Activated CD8-positive, alpha-beta memory T cell treated with anti-CD3 and anti-CD28 coated beads for 36 hours (primary cell): ENCODE data around the gene MICAL3. TPM values are rescaled to one million over a fixed set of nuclear protein-coding genes. Genes with fewer than 3 reads are reported as not detected.

Experiments used
- CTCF ChIA-PET: fragments of 350-600 bp; sonication (Branson Sonifier 250); formaldehyde crosslinking; loops from one replicate; lab custom pipeline; 2021; ENCODE audit warnings: antibody characterized with exemption; lab: Charles Lee
- POLR2A ChIA-PET: fragments of 350-600 bp; sonication (Branson Sonifier 250); formaldehyde crosslinking; loops from one replicate; lab custom pipeline; 2021; ENCODE audit warnings: antibody characterized with exemption; lab: Charles Lee
- total RNA-seq, 2 experiments: library from RNA; stranded (reverse); gene quantifications; one replicate each; pipeline ENCODE4 v1.2.3, GENCODE V29; 2021

MICAL3 gene
- total RNA-seq, 2 experiments from 2014 or later = 47.1 to 48.6 TPM

- CTCF ChIA-PET = no interaction called here
- POLR2A ChIA-PET = no interaction called here
These were observed 178.6 kb downstream of the MICAL3 start for GRCh38 chr22:17845790-17846189.

- POLR2A ChIA-PET = no interaction called here
- CTCF ChIA-PET = no interaction called here
These were observed 179.0 kb downstream of the MICAL3 start for GRCh38 chr22:17845327-17845726.

- CTCF ChIA-PET = no interaction called here
- POLR2A ChIA-PET = no interaction called here
These were observed 180.2 kb downstream of the MICAL3 start for GRCh38 chr22:17844150-17844549.

GRCh38 chr22:17842386-17842785 is 182.0 kb downstream of the MICAL3 start:
- POLR2A ChIA-PET = no interaction called here
- CTCF ChIA-PET = no interaction called here

GRCh38 chr22:17841836-17842235 is 182.5 kb downstream of the MICAL3 start:
- ChIA-PET POLR2A (no interaction called here), CTCF (interaction anchor here (0.7 kb wide), 1 partner anchor 11 kb away, joined by 3 read pairs; no protein-coding TSS in a partner anchor)

GRCh38 chr22:17838180-17838865 is 186.0 kb downstream of the MICAL3 start:
- ChIA-PET POLR2A (no interaction called here), CTCF (interaction anchor here (0.6 kb wide), 1 partner anchor 278 kb away, joined by 3 read pairs; no protein-coding TSS in a partner anchor)

- POLR2A ChIA-PET = no interaction called here
- CTCF ChIA-PET = no interaction called here
These were observed 187.2 kb downstream of the MICAL3 start for GRCh38 chr22:17836992-17837742.

GRCh38 chr22:17835256-17835655 is 189.1 kb downstream of the MICAL3 start:
- CTCF ChIA-PET = interaction anchor here (2.0 kb wide), 1 partner anchor 241 kb away, joined by 6 read pairs; no protein-coding TSS in a partner anchor
- POLR2A ChIA-PET = no interaction called here

GRCh38 chr22:17833489-17833888 is 190.9 kb downstream of the MICAL3 start:
- ChIA-PET POLR2A (no interaction called here), CTCF (interaction anchor here (1.1 to 2.0 kb wide), 2 partner anchors 243 kb away, joined by 5 to 6 read pairs; no protein-coding TSS in a partner anchor)

- ChIA-PET CTCF (interaction anchor here (1.1 kb wide), 1 partner anchor 243 kb away, joined by 5 read pairs; no protein-coding TSS in a partner anchor), POLR2A (no interaction called here)
These were observed 191.7 kb downstream of the MICAL3 start for GRCh38 chr22:17832665-17833064.

GRCh38 chr22:17831501-17832251 is 192.7 kb downstream of the MICAL3 start:
- ChIA-PET CTCF (interaction anchor here (4.5 kb wide), 1 partner anchor 243 kb away, joined by 58 read pairs; no protein-coding TSS in a partner anchor), POLR2A (no interaction called here)

- CTCF ChIA-PET = interaction anchor here (0.6 to 4.5 kb wide), 20 partner anchors 9 to 248 kb away, joined by 3 to 58 read pairs (median 4); partner anchors contain the start of genes MICAL3 and PEX26
- POLR2A ChIA-PET = interaction anchor here (0.7 kb wide), 1 partner anchor 247 kb away, joined by 3 read pairs; the partner anchor contains the start of gene PEX26
These were observed 194.1 kb downstream of the MICAL3 start for GRCh38 chr22:17830043-17830961.

- ChIA-PET POLR2A (interaction anchor here (0.7 kb wide), 1 partner anchor 248 kb away, joined by 3 read pairs; the partner anchor contains the start of gene PEX26), CTCF (interaction anchor here (1.0 to 4.5 kb wide), 13 partner anchors 8 to 248 kb away, joined by 3 to 58 read pairs (median 4); partner anchors contain the start of genes MICAL3 and PEX26)
These were observed 194.7 kb downstream of the MICAL3 start for GRCh38 chr22:17829695-17830042.

GRCh38 chr22:17828502-17829080 is 195.8 kb downstream of the MICAL3 start:
- ChIA-PET CTCF (interaction anchor here (1.0 to 4.5 kb wide), 2 partner anchors 10 to 246 kb away, joined by 3 to 58 read pairs; no protein-coding TSS in a partner anchor), POLR2A (no interaction called here)

GRCh38 chr22:17827466-17827865 is 196.9 kb downstream of the MICAL3 start:
- POLR2A ChIA-PET = no interaction called here
- CTCF ChIA-PET = interaction anchor here (4.5 kb wide), 1 partner anchor 247 kb away, joined by 58 read pairs; no protein-coding TSS in a partner anchor

- ChIA-PET POLR2A (no interaction called here), CTCF (no interaction called here)
These were observed 198.3 kb downstream of the MICAL3 start for GRCh38 chr22:17825876-17826550.

GRCh38 chr22:17824457-17824856 is 199.9 kb downstream of the MICAL3 start:
- ChIA-PET POLR2A (no interaction called here), CTCF (no interaction called here)
